Kidney epithelial cell (primary cell): Measurements from ENCODE around the gene CHST11. TPM values are rescaled to one million over a fixed set of nuclear protein-coding genes. Genes with fewer than 3 reads are reported as not detected.

Experiments used
- DNase-seq: peaks from one replicate; pipeline ENCODE4 v3.0.0-alpha.2; 2010; ENCODE audit warnings: low read depth
- H3K27me3 ChIP-seq: 2 replicates; pipeline ENCODE4 v1.6.0; 2011; ENCODE audit warnings: low read length; ENCODE audit not compliant: control insufficient read depth, insufficient read depth
- H3K36me3 ChIP-seq: 2 replicates; pipeline ENCODE4 v1.5.1; 2011; ENCODE audit warnings: low read length; ENCODE audit not compliant: control insufficient read depth, insufficient read depth
- H3K4me3 ChIP-seq: 2 replicates; pipeline ENCODE4 v1.5.1; 2011; ENCODE audit warnings: low read depth, mild to moderate bottlenecking, control low read depth, low read length
- total RNA-seq: library from RNA; depleted of rRNA; stranded (reverse); fragments of >200 nt; gene quantifications from 2 replicates; pipeline ENCODE4 v1.2.3, GENCODE V29; 2015
- TF ChIP-seq, protein P1 (sequence below): IDR thresholded peaks from 2 replicates; pipeline ENCODE4 v1.5.1; 2011; ENCODE audit warnings: mild to moderate bottlenecking, moderate library complexity, low read length, control low read depth, inconsistent platforms; ENCODE audit not compliant: insufficient read depth, poor library complexity, severe bottlenecking

CHST11 gene
- total RNA-seq, 1 donor from 2014 or later = 32.6 TPM

- Histone ChIP-seq H3K36me3 (no peaks in the 10 kb centered on the region), H3K27me3 (no peaks in the 10 kb centered on the region), H3K4me3 (no peak overlapping the region)
- TF ChIP-seq, protein P1, sequence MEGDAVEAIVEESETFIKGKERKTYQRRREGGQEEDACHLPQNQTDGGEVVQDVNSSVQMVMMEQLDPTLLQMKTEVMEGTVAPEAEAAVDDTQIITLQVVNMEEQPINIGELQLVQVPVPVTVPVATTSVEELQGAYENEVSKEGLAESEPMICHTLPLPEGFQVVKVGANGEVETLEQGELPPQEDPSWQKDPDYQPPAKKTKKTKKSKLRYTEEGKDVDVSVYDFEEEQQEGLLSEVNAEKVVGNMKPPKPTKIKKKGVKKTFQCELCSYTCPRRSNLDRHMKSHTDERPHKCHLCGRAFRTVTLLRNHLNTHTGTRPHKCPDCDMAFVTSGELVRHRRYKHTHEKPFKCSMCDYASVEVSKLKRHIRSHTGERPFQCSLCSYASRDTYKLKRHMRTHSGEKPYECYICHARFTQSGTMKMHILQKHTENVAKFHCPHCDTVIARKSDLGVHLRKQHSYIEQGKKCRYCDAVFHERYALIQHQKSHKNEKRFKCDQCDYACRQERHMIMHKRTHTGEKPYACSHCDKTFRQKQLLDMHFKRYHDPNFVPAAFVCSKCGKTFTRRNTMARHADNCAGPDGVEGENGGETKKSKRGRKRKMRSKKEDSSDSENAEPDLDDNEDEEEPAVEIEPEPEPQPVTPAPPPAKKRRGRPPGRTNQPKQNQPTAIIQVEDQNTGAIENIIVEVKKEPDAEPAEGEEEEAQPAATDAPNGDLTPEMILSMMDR = no peak
- no peak for DNase-seq
These were observed 224.4 kb downstream of the CHST11 start for GRCh38 chr12:104681012-104681690.

DNA sequence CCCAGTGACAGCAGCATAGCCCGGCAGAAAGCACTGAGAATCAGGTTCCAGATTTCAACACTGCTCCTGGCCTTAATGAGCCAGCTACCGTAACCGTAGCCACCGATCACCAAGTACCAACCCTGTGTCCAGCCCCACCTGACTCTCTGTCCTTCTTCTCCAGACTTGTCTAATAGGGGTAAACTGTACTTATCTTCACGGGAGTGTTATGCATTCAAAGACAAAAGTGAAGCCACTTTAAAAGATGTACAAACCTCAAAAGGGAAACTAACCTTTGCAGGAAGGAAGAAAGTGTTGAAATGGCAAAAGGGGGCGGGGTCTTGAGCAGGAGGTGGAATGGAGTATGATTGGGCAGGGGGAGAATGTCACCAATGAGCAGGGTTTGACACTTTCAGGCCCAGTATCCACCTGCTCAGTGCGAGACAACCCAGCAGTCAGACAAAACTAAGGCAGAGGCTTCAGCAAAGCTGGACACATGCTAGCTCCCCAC lies 226.1 kb downstream of the CHST11 start:
- Histone ChIP-seq H3K36me3 (no peaks in the 10 kb centered on the region), H3K27me3 (no peaks in the 10 kb centered on the region), H3K4me3 (no peak overlapping the region)
- no peak for DNase-seq
- TF ChIP-seq, protein P1 = no peak

- no peaks in the 10 kb centered on the region for H3K27me3 ChIP-seq
- no peak for DNase-seq
These were observed 227.2 kb downstream of the CHST11 start for GRCh38 chr12:104683831-104684503.

GRCh38 chr12:104684884-104685283 lies 228.1 kb downstream of the CHST11 start:
- H3K36me3 ChIP-seq = no peaks in the 10 kb centered on the region
- no peak overlapping the region for H3K4me3 ChIP-seq
- DNase-seq = no peak
- H3K27me3 ChIP-seq = no peaks in the 10 kb centered on the region
- TF ChIP-seq, protein P1 = no peak

More at GRCh38 chr12:104683831-104684503, 227.2 kb downstream of the CHST11 start:
- TF ChIP-seq, protein P1 = no peak
- Histone ChIP-seq H3K36me3 (no peaks in the 10 kb centered on the region), H3K4me3 (no peak overlapping the region)

- H3K27me3 ChIP-seq = no peaks in the 10 kb centered on the region
- TF ChIP-seq, protein P1 = no peak
- H3K4me3 ChIP-seq = no peak overlapping the region
- no peak for DNase-seq
- H3K36me3 ChIP-seq = no peaks in the 10 kb centered on the region
These were observed 228.6 kb downstream of the CHST11 start for GRCh38 chr12:104685366-104685765.
